ENCODE results near the gene EXOC2.

- TF ChIP-seq TAF1 (IDR thresholded peaks at IDR 0.05; ENCODE audit: borderline replicate concordance, low read depth, low read length) (no peak), POLR2A (IDR thresholded peaks at IDR 0.05; ENCODE audit: low read depth, low read length) (no peak), POLR2AphosphoS5 (IDR thresholded peaks at IDR 0.05; ENCODE audit: low read depth, low read length) (no peak)
These were observed 19.9 kb upstream of the EXOC2 start for GRCh38 chr6:712805-713204.

All from GM12892 (cell line).